Astrocyte (in vitro differentiated cells and primary cell): ENCODE results near the gene AZU1. TPM values are rescaled to one million over a fixed set of nuclear protein-coding genes. Genes with fewer than 3 reads are reported as not detected.

Experiments used
- DNase-seq: peaks from one replicate; pipeline ENCODE4 v3.0.0-alpha.2; 2010; ENCODE audit warnings: low read depth
- FAIRE-seq: peaks from 2 replicates; lab custom pipeline; 2011; peaks lifted over from hg19 to GRCh38; lab: Jason Lieb, UNC
- H2AFZ ChIP-seq: 2 replicates; pipeline ENCODE4 v1.6.0; 2012; ENCODE audit warnings: low read depth, low read length, inconsistent platforms
- H3K27ac ChIP-seq: 2 replicates; pipeline ENCODE4 v1.5.1; 2011; ENCODE audit warnings: low read depth, low read length, inconsistent platforms
- H3K27me3 ChIP-seq: 2 replicates; pipeline ENCODE4 v1.6.0; 2011; ENCODE audit warnings: low read length, inconsistent platforms; ENCODE audit not compliant: insufficient read depth
- H3K36me3 ChIP-seq: 2 replicates; pipeline ENCODE4 v1.5.1; 2011; ENCODE audit warnings: low read length, inconsistent platforms; ENCODE audit not compliant: insufficient read depth
- H3K4me1 ChIP-seq: 2 replicates; pipeline ENCODE4 v1.5.1; 2011; ENCODE audit warnings: low read length, inconsistent platforms; ENCODE audit not compliant: insufficient read depth
- H3K4me2 ChIP-seq: 2 replicates; pipeline ENCODE4 v1.6.0; 2012; ENCODE audit warnings: low read length, inconsistent platforms
- H3K4me3 ChIP-seq: 2 replicates; pipeline ENCODE4 v1.5.1; 2011; ENCODE audit warnings: low read depth, mild to moderate bottlenecking, low read length, inconsistent platforms; ENCODE audit not compliant: insufficient read depth
- H3K79me2 ChIP-seq: 2 replicates; pipeline ENCODE4 v1.6.0; 2012; ENCODE audit warnings: mild to moderate bottlenecking, low read length, inconsistent platforms; ENCODE audit not compliant: insufficient read depth
- H3K9ac ChIP-seq: 2 replicates; pipeline ENCODE4 v1.6.0; 2012; ENCODE audit warnings: mild to moderate bottlenecking, low read length, inconsistent platforms
- H3K9me3 ChIP-seq: 2 replicates; pipeline ENCODE4 v1.5.1; 2012; ENCODE audit warnings: low read depth, mild to moderate bottlenecking, low read length, inconsistent platforms; ENCODE audit not compliant: insufficient read depth
- H4K20me1 ChIP-seq: 2 replicates; pipeline ENCODE4 v1.6.0; 2012; ENCODE audit warnings: low read length, inconsistent platforms; ENCODE audit not compliant: insufficient read depth
- H3K27ac Mint-ChIP-seq: one replicate; pipeline ENCODE4 v1.8.0; 2021; ENCODE audit warnings: mild to moderate bottlenecking, mixed read lengths; ENCODE audit not compliant: unreplicated experiment
- H3K27me3 Mint-ChIP-seq: one replicate; pipeline ENCODE4 v1.8.0; 2021; ENCODE audit warnings: low read depth, mixed read lengths; ENCODE audit not compliant: unreplicated experiment
- H3K36me3 Mint-ChIP-seq: one replicate; pipeline ENCODE4 v1.8.0; 2021; ENCODE audit warnings: low read depth, mixed read lengths; ENCODE audit not compliant: unreplicated experiment
- H3K4me1 Mint-ChIP-seq: one replicate; pipeline ENCODE4 v1.8.0; 2021; ENCODE audit warnings: low read depth, mixed read lengths; ENCODE audit not compliant: unreplicated experiment
- H3K4me3 Mint-ChIP-seq: one replicate; pipeline ENCODE4 v1.8.0; 2021; ENCODE audit warnings: mild to moderate bottlenecking, moderate library complexity, mixed read lengths; ENCODE audit not compliant: unreplicated experiment
- H3K9me3 Mint-ChIP-seq: one replicate; pipeline ENCODE4 v1.8.0; 2021; ENCODE audit warnings: mild to moderate bottlenecking, mixed read lengths; ENCODE audit not compliant: unreplicated experiment
- EZH2 ChIP-seq: IDR thresholded peaks from 2 replicates; pipeline ENCODE4 v1.6.1; 2012; ENCODE audit warnings: mild to moderate bottlenecking, low read length, inconsistent platforms; ENCODE audit not compliant: insufficient read depth
- total RNA-seq: library from RNA; stranded (reverse); gene quantifications from 2 replicates; pipeline ENCODE4 v1.2.1, GENCODE V29; 2021
- TF ChIP-seq, protein P1 (sequence below): IDR thresholded peaks from 2 replicates; pipeline ENCODE4 v1.5.1; 2011; ENCODE audit warnings: low read depth, mild to moderate bottlenecking, inconsistent platforms, low read length, moderate library complexity; ENCODE audit not compliant: insufficient read depth

AZU1 gene
- total RNA-seq, 1 donor from 2014 or later, result 1.00 TPM

DNA sequence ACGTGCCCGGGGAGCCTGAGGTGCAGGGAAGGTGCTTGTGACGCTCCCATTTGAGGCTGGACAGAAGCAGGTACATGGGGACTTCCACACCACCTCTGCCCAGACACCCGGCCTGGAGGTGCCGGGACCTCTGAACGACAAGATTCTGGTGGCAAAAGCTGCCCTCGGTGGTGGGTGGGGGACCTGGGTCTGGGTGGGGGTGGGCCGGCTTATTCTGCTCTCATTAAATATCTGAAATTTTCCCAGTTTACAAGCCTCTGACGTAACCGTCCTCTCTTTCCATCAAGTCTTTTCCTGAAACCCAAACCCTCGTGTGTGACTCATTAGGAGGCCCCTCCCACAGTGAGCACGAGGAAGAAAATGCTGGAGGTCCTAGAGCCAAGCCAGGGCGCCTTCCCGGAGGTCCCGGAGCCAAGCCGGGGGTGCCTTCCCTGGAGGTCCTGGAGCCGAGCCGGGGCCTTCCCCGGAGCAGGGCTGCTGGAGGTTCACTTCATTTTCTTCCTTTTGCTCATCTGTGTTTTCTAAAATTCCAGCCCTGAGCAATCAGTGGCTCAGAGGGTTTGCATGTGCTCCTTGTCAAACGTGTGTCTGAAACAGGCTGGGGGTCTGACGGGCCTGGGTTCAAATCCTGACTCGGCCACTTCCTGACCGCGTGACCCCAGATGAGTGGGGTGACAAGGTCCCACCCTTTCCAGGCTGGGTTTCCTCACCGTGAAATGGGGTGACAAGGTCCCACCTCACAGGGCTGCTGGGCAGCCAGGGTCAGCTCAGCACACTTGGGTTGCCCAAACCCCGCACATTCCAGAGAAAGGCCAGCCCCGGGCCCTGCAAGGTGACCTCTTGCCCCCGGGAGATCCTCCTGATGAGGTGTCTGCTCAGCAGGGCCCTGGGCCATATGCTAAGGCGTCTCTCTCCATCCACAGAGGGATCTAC lies 41.9 kb downstream of the AZU1 start:
- Histone ChIP-seq H3K79me2 (no peaks in the 10 kb centered on the region), H3K27ac (peak overlapping the region; percentile 88), H3K36me3 (peaks cover 3% of the 10 kb centered on the region), H3K9ac (peak overlapping the region; percentile 66), H4K20me1 (peaks cover 24% of the 10 kb centered on the region), H2AFZ (no peak overlapping the region), H3K4me1 (peaks cover 19% of the 10 kb centered on the region), H3K4me3 (no peak overlapping the region), H3K27me3 (no peaks in the 10 kb centered on the region), H3K4me2 (peak overlapping the region; percentile 42), H3K9me3 (no peaks in the 10 kb centered on the region)
- H3K27ac Mint-ChIP-seq, result peak overlapping the region; percentile 47
- H3K4me1 Mint-ChIP-seq, result peaks cover 2% of the 10 kb centered on the region
- FAIRE-seq (peak; percentile 50), DNase-seq (peak; percentile 93)
- no peaks in the 10 kb centered on the region for H3K9me3 Mint-ChIP-seq
- no peak overlapping the region for H3K4me3 Mint-ChIP-seq
- H3K36me3 Mint-ChIP-seq, result peaks cover 9% of the 10 kb centered on the region
- no peak for TF ChIP-seq EZH2
- TF ChIP-seq, protein P1, sequence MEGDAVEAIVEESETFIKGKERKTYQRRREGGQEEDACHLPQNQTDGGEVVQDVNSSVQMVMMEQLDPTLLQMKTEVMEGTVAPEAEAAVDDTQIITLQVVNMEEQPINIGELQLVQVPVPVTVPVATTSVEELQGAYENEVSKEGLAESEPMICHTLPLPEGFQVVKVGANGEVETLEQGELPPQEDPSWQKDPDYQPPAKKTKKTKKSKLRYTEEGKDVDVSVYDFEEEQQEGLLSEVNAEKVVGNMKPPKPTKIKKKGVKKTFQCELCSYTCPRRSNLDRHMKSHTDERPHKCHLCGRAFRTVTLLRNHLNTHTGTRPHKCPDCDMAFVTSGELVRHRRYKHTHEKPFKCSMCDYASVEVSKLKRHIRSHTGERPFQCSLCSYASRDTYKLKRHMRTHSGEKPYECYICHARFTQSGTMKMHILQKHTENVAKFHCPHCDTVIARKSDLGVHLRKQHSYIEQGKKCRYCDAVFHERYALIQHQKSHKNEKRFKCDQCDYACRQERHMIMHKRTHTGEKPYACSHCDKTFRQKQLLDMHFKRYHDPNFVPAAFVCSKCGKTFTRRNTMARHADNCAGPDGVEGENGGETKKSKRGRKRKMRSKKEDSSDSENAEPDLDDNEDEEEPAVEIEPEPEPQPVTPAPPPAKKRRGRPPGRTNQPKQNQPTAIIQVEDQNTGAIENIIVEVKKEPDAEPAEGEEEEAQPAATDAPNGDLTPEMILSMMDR, result no peak
- no peaks in the 10 kb centered on the region for H3K27me3 Mint-ChIP-seq

DNA sequence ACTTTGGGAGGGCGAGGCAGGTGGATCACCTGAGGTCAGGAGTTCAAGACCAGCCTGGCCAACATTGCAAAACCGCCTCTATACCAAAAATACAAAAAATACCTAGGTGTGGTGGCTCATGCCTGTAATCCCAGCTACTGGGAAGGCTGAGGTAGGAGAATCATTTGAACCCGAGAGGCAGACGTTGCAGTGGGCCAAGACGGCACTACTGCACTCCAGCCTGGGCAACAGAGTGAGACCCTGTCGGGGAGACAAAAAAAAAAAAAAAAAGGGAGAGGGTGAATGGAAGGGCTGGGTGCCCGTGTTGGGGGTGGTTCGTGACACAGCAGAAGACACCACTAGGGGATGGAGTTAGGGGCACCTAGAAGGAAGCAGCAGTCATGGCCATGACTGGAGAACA lies 42.7 kb downstream of the AZU1 start:
- no peak overlapping the region for H2AFZ ChIP-seq
- no peaks in the 10 kb centered on the region for H3K27me3 Mint-ChIP-seq
- peaks cover 4% of the 10 kb centered on the region for H3K36me3 ChIP-seq
- no peak overlapping the region for H3K4me3 ChIP-seq
- H3K79me2 ChIP-seq, result no peaks in the 10 kb centered on the region
- peaks cover 9% of the 10 kb centered on the region for H3K36me3 Mint-ChIP-seq
- no peaks in the 10 kb centered on the region for H3K9me3 ChIP-seq
- TF ChIP-seq, protein P1, result no peak
- TF ChIP-seq EZH2, result no peak
- peak overlapping the region; percentile 72 for H3K27ac Mint-ChIP-seq
- no peak overlapping the region for H3K27ac ChIP-seq
- no peak overlapping the region for H3K4me2 ChIP-seq
- H3K9ac ChIP-seq, result no peak overlapping the region
- H3K4me3 Mint-ChIP-seq, result no peak overlapping the region
- no peaks in the 10 kb centered on the region for H3K9me3 Mint-ChIP-seq
- peaks cover 24% of the 10 kb centered on the region for H4K20me1 ChIP-seq
- peaks cover 19% of the 10 kb centered on the region for H3K4me1 ChIP-seq
- DNase-seq (no peak), FAIRE-seq (no peak)
- no peaks in the 10 kb centered on the region for H3K27me3 ChIP-seq
- peaks cover 2% of the 10 kb centered on the region for H3K4me1 Mint-ChIP-seq
